Activated naive CD4-positive, alpha-beta T cell treated with anti-CD3 and anti-CD28 coated beads, Interleukin-2, amount 10 ng/mL, durations not matched to agents 5 hours and 36 hours (primary cell): ENCODE data around the gene ESX1. TPM values are rescaled to one million over a fixed set of nuclear protein-coding genes. Genes with fewer than 3 reads are reported as not detected.

Source experiments
- total RNA-seq, 2 experiments: library from RNA; stranded (reverse); gene quantifications; one replicate each; pipeline ENCODE4 v1.2.3, GENCODE V29; 2021

Gene ESX1
- not detected for total RNA-seq

DNA sequence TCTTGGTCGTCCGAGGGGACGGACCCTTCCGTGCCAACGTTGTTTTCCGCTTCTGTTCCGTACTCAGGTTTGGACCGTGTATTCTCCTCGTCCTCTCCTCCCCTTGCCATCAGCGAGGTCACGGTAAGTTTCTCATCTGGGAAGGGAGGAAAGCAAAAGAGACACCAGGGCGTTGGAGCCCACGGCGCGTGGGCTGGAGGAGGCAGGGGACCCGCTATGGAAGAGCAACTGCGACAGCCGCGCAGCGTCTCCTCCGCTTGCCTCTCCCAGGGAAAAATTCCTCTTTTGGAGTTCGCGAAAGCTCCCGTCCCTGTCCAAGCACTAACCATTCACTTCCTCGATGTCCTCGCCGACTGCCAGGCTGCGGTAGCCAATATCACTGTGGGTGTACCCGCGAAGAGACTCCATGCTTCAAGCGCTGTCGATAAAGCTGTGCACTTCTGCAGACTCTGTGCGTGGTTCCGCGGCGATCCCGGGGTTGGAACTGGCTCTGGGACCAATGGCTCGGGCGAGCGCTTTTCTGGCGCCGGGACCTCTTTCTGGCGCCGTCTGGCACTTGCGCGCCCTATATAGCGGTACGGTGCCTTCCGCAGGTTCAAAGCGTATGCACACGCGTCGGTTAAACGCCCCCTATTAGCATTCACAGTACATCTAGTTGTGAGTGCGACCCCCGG, at the start of gene ESX1:
ESX1 (minus strand) TSS at position 492 of the 674 bp plus-strand sequence; CDS start at position 408, 84 bp downstream.

Other genes with a start within 250 kb of the ESX1 start
- not detected for gene H2BW1, start 241.2 kb downstream of the ESX1 start, total RNA-seq
- gene H2BW2, start 215.0 kb downstream of the ESX1 start, total RNA-seq = not detected
- gene TMSB15C, start 178.7 kb downstream of the ESX1 start, total RNA-seq = 1 to 10 TPM; 2.9 to 4.1 TPM
- 1 to 10 TPM in 1 of 2 experiments, under 1 TPM in 1; 0.78 to 1.1 TPM for gene ZCCHC18, start 142.4 kb downstream of the ESX1 start, total RNA-seq
- gene SLC25A53, start 97.9 kb downstream of the ESX1 start, total RNA-seq = 1 to 10 TPM; 6.7 to 8.0 TPM
- 10 to 100 TPM; 12.0 to 13.3 TPM for gene FAM199X, start 88.5 kb downstream of the ESX1 start, total RNA-seq